Measurements from ENCODE around the gene BMPR2.

Gene BMPR2

DNA sequence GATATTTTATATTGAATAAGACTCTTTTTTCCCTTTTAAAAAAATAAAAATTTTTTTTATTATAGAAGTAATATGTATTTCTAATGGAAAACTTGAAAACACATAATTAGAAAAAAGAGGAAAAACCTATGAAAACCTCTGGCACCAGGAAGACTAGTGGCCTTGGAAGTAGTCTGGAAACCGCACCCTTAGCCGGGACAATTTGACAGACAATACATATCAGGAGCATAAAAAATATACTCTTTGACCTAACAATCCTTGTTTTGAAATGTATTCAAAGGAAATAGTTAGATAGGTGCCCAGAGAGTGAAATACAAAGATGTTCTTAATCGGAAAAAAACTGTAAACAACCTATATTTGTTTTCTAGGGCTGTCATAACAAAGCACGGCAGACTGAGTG, 223.8 kb downstream of the BMPR2 start:
- DNase-seq (ENCODE audit: low read depth), result no peak

DNA sequence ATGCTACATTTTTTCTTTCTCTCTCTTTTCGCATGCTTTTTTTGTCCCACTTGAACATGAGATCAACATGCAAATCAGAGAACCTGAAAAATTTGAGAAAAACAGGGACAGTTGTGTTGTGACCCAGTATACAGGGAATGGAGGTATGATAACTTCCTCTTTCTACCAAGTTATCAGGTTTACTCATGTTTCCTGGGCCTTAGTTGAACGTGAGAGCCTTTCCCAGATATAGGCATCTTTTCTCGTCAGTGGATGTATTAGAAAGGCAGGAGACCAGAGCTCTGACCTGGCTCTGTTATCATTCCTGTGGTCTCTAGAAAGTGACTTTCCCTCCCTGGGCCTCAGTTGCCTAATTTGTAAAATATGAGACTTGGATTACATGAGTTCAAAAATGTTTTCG, 228.6 kb downstream of the BMPR2 start:
- DNase-seq (ENCODE audit: low read depth), result no peak

DNA sequence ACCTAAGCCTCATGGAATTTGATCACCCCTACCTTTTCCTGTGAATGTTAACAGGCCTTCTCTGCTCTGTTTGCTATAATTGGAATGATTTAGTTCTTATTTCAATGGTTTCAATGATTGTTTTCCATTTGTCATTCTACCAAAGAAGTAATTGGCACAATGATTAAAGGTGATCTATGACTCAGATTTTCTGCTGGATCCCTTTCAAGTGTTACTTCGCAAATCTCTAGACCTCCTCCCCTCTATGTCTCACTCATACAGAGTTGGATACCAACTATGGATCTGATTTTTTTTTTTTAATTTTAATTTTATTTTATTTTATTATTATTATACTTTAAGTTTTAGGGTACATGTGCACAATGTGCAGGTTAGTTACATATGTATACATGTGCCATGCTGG, 229.0 kb downstream of the BMPR2 start:
- no peak for DNase-seq (ENCODE audit: low read depth)

DNA sequence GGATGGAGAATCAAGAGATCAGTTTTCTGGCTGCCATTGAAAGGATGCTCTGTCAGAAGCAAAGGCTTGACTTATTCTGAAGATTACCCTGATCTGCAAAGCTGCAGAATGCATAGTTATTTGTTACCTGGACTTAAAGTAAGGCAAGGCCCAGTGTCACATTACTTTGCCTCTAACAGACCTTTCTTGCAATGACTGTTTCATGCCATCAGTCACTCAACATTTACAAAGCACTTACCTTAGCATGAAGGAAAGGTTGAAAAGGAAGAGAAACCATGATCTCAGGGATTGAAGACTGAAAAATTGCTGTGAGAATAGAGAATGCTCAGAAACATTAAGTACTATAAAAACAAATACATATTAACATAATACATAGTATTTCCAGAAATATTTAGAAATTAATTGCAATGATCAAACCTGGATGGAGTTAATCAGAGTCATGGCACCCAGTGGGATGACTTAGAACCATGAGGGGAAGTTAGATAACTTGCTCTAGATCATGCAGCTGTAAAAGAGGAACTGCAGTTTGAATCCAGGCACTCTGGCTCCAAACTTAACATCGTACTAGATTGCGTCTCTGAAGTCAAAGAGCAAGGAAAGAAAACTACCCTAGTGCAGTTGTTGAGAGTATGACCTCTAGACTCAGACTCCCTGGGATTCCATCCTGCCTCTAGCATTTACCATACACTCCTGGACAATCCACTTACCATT, 232.2 kb downstream of the BMPR2 start:
- DNase-seq (ENCODE audit: low read depth), result no peak

DNA sequence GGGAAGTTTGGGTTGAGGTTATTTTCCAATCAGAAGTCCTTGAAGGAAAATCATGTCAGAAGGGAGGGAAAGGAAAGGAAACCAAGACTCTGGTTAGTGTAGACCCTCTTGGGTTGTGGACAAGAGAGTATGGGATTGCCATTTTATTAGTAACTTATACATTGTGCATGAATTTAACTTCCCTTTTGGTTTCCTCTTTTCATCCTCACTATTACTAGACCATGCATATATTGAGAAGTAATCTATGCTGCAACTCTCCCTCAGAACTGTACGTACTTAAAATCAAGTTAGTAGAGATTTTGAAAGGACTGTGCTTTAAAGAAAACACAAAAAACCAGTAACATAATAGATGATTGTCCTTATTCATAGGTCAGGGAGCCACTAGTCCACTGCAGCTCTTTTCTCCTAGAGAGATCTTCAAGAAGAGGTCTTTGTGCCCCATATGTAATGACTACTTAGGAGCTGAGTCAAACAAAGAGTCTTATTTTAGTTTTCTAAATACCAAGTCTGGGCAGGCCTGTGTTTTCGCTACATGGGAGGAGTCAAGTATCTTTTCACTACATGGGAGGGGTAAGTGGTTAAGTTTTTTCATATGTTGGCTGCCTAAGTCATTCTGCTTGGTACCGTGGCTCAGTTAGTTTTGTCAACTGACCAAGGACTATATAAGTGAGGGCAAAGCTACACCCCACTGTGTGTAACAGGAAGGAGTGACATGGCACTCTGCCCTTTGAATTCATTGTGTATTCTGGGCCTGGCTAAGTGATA, 233.4 kb downstream of the BMPR2 start:
- no peak for DNase-seq (ENCODE audit: low read depth)

DNA sequence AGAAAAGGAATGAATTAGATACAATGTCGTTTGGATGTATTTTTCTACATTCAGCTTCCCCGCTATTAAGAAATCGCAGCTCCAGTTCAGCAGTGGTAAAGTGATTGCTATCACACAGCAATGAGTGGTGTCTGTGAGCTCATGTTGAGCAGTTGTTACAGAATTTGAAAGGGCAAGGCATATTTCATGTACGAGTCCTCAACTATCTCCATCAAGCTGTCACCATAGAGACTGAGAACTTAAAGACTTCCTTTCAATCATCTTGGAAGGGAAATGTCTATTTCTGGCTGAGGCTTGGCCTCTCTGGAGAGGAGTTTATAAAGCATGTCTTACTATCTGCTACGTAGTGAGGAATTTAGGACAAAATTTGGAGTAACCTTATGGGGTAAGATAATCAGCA, 234.3 kb downstream of the BMPR2 start:
- no peak for DNase-seq (ENCODE audit: low read depth)

DNA sequence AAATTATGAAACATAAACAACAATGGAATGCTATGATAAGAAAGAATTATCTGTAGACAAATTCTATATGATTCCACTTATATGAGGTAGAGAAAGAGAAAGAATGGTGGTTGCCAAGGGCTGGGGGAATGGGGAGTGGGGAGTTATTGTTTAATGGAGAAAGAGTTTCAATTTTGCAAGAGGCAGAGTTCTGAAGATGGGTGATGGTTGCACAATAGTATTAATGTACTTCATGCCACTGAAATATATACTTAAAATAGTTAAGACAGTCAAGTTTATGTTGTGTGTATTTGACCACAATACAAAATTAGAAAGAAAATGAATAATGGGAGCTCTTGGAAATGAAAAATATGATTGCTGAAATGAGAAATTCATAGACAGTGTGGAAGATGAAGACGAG, 236.0 kb downstream of the BMPR2 start:
- DNase-seq (ENCODE audit: low read depth), result no peak

DNA sequence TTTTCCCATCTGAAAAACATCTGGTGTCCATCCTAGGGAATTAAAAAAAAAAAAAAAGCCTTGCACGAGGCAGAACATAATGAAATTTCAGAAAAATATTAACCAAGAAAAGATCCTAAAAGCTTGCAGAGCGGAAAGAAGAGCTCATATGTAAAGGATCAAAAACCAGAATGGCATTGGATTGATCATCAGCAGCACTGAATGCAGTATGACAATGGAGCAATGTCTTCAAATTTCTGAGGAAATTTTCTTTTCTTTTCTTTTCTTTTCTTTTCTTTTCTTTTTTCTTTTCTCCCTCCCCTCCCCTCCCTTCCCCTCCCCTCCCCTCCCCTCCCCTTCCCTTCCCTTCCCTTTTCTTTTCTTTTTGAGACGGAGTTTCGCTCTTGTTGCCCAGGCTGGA, 237.4 kb downstream of the BMPR2 start:
- DNase-seq (ENCODE audit: low read depth), result no peak

Data from stimulated activated CD8-positive, alpha-beta memory T cell treated with anti-CD3 and anti-CD28 coated beads, Interleukin-4, amount 100 ng/mL, for 24 hours (primary cell).